ENCODE results near the gene SLC47A2.

DNA sequence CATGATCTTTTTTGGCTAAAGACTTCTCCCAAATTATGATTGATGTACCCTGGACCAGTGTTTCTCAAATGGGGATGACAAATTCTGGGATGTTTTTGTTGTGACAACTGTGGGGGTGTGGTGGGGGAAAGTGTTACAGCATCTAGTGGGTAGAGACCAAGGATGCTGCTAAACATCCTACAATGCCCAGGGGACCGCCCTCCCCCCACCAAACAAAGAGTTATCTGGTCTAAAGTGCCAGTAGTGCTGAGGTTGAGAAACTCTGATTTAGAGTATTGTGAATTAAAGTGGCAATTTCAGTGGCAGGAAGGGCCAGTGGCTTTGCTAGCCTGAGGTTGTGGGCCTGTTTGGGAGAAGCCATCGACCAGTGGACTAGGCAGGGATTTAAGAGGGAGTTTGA, 33.3 kb downstream of the SLC47A2 start:
- TF ChIP-seq, protein P1, sequence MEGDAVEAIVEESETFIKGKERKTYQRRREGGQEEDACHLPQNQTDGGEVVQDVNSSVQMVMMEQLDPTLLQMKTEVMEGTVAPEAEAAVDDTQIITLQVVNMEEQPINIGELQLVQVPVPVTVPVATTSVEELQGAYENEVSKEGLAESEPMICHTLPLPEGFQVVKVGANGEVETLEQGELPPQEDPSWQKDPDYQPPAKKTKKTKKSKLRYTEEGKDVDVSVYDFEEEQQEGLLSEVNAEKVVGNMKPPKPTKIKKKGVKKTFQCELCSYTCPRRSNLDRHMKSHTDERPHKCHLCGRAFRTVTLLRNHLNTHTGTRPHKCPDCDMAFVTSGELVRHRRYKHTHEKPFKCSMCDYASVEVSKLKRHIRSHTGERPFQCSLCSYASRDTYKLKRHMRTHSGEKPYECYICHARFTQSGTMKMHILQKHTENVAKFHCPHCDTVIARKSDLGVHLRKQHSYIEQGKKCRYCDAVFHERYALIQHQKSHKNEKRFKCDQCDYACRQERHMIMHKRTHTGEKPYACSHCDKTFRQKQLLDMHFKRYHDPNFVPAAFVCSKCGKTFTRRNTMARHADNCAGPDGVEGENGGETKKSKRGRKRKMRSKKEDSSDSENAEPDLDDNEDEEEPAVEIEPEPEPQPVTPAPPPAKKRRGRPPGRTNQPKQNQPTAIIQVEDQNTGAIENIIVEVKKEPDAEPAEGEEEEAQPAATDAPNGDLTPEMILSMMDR (conservative IDR thresholded peaks at IDR 0.05; ENCODE audit: low read length), result no peak
- no peak for TF ChIP-seq EZH2phosphoT487 (IDR thresholded peaks at IDR 0.05; ENCODE audit: borderline replicate concordance, low read depth, low read length)

Measured in OCI-LY7 (cell line).